ENCODE measurements around the gene HMGB4.

The HMGB4 gene, protein sequence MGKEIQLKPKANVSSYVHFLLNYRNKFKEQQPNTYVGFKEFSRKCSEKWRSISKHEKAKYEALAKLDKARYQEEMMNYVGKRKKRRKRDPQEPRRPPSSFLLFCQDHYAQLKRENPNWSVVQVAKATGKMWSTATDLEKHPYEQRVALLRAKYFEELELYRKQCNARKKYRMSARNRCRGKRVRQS

DNA sequence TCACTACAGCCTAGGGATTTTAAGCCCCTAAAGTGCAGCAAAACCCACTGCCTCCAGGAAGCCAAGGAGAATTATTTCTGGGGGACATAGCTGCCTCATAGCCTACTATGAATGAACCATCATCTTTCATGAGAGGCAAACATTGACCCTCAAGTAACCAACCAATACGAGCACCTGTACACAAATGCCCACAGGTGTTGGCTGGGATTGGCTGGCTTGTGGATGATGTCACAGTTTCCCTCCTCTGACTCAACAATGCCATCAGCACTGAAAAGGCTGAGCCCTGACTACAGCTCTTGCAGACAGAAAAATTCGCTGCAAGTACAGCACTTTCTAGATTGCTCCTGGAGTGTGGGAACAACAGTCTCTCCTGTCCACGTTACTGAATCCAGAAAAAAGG is at the start of gene HMGB4:
Gene HMGB4 (plus strand): TSS at position 301 of the 400 bp plus-strand sequence. CDS start 113 bp downstream, outside the sequence.
- no peak for DNase-seq

DNA sequence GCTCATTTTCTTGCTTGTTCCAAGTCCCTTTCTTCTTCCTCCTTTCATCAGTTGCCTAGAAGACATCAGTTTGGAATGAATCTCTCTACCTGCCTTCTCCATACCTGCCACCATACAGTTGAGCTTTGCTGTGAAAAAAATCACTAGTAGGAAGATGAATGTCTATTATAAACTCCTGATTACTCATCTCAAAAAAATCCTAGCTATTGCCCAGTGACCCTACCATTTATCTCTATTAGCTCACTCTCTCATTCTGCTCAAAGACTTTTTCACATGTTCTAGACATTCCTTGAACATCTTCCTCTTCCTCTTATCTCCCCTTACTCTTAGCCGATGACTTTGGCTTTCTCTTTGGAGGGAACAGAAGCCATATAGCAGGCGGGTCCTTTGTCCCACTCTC is 49.7 kb upstream of the HMGB4 start:
- DNase-seq, result no peak

DNA sequence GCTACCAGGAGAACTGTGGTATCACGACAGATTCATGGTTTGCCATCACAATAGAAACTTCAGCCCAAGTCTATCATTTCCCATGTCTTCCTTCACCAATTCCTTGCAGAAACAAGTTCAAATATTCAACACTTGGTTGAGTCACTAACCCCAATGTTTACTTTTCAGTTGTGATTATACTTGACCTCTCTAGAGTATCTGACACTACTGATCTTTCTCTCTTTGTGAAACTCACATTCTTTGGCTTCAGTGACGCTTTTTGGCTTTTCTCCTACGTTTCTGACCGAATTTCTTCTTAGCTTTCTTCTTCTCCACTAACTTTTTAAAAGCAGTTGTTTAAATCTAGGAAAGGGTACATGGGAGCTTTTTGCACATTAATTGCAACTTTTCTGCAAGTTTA is 48.8 kb upstream of the HMGB4 start:
- no peak for DNase-seq

DNA sequence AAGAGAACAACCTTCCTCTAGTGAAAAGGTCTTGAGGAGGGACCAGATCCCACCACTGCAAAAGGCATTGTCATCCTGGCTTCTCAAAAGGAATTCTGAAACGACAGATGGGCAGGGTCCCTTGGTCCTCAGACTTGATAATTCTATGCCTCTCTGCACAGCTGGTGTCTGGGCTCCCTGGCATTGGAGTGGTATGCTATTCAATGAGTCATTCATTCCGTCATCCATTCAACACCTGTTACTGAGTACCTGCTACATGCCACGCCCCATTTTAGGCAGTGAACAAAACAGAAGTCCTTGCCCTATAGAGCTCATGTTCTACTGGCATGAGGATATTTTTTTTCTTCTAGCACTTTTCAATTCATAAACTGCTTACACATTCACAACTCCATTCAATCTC is 45.8 kb upstream of the HMGB4 start:
- DNase-seq, result no peak

DNA sequence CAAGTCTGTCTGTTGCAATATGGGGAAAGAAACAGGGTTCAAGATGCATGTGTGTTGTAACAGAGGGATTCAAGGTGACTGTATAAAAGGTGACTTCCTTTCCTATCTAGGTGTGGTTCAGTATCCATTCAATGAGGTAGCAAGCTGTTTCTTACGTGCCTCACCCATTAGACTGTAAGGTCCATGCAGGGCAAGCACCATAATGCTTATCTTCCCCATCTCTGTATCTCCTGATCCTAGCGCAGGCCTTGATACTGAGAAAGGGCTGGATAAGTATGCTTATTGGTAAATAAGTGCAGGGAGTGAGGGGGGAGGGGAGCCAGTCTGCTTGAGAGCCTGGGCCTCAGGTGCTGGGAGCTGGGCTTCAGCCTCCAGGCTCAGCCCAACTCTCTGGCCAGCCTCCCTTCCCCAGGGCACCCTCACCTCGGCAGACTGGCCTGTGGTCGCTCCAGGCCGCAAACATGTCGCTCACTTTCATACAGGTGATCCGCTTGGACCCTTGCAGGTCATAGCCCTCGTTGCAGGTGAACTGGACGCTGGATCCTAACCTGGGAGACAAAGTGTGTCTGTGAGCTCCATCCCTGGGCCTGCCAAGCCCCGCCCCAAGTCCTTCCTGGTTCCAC is 44.5 kb upstream of the HMGB4 start:
- DNase-seq, result no peak

DNA sequence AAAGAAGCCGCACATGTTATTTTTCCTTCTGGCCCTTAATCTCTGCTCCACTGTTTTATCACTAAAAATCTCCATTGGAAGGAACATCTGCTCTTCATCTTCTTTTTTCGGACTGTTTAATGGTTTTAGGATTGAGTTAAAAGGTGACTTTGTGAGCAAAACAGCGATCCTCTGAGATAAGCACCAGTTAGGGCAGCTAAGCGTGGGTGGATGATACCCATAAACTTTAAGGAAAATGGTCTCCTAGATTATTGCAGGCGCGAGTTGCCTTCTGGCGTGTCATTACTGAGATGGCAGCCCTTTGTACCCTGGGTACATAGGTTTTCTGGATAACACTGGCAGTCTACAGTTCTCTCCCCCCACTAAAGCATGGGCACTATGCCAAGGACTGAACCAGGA is 44.0 kb upstream of the HMGB4 start:
- no peak for DNase-seq

DNA sequence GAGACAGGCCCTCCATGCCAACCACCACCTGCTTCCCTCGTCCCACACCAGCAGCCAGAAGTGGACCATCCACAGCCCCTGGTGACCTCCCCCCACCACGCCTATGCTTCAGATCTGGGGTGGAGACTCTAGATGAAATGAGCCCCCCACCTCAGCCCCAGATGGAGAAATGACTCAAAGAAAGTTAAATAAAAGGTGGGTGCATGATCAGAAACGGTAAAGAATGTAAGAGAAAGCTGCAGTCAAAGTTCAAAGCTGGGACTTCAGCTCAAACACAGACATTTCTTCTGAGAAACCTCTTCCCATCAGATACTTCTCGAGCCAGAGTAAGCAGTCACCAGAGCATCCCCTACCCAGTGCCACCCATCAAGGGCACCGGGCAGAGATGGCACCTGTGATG is 43.1 kb upstream of the HMGB4 start:
- no peak for DNase-seq

DNA sequence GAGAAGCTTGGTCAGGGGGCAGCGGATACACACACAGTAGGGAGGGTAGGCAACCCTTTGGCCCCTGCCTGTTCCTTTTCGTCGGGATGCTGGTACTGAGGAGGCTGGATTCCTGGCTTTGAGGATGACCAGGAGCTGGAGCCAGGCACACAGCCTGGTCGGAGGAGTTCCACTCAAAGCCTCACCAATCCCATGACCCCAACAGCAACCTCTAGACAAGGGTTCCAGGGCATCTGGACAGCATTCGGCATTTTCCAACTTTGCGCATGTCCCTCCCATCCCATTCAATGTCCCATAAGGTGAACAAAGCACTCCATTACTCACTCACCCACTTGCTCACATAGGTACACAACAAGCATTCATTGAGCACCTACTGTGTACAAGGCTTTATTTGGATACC is 42.6 kb upstream of the HMGB4 start:
- no peak for DNase-seq

DNA sequence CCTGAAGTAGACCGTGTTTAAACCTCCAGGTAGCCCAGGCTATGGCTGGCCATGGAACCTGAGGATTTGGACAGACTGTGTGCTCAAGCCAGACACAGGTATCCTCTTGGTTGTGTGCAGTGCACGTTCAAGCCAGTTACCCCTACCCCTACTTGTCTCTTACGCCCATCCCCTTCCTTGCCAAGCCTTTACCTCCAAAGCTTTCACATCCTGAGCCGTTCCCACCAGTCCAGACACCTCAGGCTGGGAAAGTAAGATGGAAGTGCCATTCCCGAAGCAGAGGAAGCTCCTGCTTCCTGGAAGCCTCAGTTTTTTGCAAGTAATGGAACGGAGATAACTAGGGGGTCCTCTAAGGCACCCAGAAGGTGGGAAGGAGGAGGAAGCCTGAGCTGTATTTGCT is 41.5 kb upstream of the HMGB4 start:
- DNase-seq, result no peak

DNA sequence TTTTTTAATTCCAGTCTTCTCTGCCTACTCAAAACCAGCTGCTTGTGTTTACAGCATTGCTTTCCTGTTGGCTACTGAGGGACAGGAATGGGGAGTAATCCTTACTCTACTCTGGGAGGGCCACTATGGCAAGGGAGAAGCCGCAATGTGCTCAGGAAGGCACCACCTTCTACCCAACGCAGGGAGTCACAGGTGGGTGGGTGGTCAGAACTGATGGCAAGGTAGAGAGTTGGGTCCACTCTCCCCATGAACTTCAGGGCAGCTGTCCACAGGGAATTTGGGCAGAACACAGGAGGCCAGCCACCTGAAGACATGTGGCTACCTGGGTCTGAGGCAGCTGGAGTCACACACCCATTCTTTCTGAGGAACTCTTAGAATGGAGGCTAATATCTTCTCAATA is 40.5 kb upstream of the HMGB4 start:
- DNase-seq, result no peak

DNA sequence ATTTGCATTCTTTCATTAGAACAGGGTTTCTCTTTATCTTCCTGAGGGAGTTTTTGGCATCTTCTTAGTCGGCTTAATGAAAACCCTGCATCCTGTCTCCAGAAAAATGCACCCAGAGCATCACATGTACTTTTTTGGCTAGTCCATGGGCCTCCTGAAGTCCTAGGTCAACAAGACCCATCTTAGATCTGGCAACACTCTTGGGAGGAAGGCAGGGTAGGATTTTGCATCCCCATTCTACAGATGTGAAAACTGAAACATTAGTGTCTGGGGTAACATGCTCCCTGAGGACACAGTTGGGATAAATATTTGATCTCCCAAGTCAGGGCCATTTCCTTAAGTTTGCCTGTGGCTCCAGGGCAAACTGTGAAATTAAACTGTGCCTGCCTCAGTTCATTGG is 40.0 kb upstream of the HMGB4 start:
- DNase-seq, result no peak

DNA sequence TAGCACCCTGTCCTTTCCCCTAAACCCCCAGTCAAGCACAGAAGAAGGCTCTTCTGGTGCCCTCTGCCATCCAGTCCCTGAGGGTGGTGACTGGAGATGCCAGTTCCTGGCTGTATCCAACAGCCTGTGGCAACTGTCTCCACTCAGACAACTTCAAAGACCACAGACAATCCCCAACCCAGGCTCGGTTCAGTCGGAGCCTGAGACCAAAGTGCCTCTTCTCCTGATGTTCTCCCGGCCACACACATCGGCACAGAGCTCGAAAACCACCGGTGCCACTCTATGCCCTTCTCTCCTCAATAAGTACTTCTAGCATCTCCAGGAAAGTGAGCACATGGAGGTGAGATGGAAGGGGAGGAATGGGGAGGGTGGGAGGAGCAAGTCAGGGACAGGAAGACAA is 39.6 kb upstream of the HMGB4 start:
- DNase-seq, result no peak

DNA sequence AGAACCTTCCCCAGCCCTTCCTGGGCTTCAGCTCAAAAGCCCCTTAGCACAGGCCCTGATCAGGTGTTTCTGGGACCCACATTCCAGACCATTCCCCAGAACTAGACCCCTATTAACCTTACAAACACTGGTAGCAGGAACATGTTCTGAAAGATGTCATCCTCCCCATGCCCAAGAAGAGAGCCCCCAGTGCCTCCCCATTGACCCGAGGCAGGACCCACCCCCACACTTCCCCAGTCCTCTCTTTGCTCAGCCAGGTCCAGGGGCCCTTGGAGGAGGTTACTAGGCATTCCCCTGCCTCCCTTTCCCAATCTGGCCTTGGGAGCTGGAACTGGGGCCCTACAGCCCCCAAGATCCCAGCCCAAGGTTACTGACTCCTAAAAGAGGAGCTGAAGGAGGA is 38.9 kb upstream of the HMGB4 start:
- no peak for DNase-seq

DNA sequence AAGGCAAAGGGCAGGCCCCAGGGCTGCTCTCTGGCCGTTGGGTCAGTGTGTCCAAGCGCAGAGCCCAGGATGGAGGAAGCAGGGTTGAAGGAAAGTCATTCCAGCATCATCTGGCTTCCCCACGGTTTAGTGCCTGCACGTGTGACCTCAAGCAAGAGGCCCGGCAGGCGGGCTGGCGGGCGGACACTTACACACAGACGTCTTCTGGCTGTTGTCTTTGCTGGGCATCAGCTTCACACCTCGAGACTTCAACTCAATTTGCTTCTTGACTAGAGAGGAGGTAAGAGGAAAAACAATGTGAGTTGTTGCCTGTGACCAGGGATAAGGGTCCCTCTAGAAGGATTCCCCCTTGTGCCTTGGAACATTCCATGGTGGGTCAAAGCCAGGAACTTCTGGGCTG is 38.4 kb upstream of the HMGB4 start:
- no peak for DNase-seq

DNA sequence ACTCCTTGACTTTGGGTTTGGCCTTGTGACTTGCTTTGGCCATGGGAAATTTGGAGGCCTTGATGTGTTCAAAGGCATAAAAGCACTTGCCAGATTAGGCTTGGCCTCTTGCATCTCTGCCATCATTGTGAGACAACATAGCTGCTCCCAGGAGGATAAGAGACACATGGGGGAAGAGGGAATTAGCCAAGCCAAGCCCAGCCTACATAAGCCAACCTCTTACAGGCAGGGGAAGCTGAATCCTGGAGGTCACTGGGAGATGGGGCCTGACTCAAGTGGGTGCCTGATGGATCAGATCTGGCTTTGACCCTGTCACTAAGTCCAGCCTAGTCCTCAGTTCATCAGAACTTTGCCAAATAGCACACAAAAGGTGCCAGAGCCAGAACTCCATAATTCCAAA is 37.6 kb upstream of the HMGB4 start:
- no peak for DNase-seq

DNA sequence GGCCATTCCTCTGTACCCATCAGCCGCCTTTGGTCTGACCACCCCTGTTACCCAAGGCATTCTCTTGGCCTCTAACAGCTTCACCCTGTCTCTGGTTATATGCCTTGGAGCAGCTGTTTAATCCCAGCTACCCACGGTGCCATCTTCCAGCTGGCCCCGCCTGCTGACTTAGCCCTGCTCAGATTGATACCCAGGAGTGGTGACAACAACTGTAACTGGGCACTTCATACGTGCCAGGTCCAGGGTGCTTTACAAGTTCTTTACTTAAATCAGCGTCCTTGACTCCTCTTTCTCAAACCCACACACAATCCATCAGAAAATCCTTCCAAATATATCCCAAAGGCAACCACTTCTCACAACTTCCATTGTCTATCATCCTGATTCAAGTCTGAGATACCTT is 37.2 kb upstream of the HMGB4 start:
- no peak for DNase-seq

DNA sequence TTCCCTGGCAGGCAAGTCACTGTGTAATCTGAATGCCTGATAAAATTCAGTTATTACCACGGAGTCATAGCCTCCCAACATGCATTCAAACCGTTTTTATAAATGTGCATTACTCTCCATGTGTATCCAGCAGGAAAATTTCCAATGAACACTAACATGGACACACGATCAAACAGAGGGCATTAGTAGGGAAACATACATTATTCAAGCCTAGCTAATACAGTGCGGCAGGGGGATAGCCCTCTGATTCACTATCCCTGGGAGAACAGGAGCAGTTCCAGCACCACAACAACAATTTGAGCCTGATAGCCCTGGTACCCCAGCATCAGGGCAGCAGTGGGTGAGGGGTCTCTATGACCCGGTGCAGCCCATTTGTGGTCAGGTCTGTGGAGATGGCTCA is 35.8 kb upstream of the HMGB4 start:
- DNase-seq, result no peak

DNA sequence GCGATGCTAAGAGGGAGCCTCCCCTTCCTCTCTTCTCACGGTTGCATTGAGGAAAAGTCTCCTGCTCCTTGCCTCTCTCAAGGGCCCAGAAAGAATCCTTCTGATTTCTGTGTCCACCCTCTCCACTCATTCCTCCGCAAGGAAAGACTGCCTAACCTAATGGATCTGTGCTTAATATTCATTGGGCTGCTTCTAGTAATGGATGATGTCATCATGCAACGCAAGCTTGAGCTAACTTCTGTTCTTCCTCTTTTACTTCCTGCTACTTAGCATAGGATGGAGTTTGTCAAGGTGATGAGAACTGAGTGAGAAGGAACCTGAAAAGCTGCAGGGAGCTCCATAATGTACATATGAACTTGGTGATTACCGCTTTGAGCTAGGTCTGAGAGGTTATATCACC is 35.2 kb upstream of the HMGB4 start:
- no peak for DNase-seq

DNA sequence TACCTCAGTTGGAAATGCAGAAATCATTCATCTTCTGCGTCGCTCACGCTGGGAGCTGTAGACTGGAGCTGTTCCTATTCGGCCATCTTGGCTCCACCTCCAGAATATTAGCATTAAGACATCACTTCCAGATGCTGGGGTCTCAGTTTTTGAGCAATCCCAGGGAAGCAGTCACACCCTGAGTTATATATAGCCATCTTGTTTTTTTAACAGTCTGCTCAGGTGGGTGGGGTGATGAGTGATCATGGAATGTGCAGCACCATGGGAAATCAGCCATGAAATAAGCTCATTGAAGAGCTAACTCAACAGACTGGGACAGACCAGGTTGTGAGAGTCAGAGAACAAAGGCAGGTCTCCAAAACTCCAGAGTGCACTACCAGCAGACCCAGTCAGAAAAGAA is 27.0 kb upstream of the HMGB4 start:
- no peak for DNase-seq

DNA sequence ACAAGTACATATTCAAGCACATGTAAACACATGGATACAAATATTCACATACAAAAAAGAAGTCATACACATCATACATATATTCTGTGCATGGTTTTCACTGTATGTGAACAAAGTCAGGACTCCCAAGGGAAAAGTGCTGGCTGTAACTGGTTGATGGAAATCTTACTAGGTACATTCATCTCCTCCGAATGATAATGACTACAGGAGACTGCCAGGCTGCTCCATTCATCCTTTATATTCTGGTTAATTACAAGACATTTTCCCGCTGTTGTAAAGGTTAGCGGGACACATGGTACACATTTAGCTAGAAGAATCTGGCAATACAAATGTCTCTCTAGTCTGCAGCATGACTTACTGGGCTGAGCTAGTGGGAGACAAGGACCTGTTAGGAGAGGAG is 26.2 kb upstream of the HMGB4 start:
- DNase-seq, result no peak

DNA sequence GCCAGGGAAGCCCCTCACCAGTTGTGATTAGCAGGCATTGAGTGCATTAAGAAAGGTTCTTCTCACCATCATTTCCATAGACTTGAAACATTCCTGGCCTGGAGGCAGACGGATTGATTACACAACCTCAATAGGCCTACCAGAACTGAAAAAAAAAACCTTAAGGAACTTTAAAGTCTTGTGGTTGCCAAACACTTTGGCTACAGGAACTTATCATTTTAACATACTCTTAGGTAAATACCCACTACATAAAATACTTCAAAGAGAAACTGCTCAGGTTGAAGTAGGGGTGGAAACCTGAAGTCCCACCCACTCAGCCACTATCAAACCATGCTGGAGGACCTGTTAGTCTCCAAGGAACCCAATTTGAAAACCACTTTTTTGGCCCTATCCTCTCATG is 22.4 kb upstream of the HMGB4 start:
- no peak for DNase-seq

DNA sequence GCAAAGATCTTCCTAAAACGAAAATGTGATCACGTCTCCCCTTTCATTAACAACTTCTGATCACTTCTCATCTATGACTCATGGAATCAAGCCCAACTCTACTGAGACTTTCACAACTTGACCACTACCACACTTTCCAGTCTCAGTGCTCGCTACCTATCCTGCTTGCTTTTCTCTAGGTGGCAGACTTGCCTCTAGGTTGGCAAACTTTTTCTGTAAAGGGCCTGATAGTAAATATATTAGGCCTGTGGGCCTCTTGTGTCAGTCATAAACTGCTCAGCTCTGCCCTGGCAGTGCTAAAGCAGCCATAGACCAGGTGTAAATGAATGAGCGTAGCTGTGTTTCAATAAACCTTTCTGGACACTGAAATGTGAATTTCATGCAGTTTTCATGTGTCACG is 21.5 kb upstream of the HMGB4 start:
- DNase-seq, result no peak

DNA sequence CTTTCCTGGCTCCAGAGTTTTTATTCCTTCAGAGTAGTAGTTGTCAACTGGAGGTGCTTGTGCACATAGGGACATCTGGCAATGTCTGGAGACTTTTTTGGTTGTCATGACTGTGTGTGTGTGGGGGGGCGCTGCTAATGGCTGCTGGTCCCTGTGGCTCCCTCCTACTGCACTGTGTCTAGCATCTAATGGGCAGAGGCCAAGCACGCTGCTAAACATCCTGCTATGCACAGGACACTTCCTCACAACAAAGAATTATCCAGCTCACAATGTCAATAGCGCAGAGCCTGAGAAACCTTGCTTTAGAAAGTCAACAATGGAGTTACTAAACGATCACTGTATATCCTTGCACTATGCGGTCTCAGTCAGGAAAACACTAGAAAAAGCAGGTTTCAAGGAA is 19.7 kb upstream of the HMGB4 start:
- DNase-seq, result no peak

DNA sequence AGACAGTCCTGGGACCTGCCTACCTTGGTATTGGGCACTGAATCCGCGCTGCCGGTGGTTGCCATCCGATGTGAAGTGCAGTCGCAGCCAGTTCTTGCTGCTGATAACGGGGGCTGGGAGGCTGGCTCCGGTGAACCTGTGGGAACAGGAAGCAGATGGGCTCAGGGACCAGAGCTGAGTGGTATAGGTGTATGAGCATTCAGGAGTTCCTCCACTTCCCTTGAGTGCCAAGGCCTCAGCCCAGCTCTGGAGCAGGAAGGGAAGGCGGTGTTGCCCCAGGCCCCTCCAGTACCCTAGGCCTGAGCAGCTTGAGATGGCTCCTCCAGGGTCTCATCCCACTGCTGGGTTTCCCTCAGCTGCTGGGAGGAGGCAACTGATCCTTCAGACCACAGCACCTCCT is 17.0 kb upstream of the HMGB4 start:
- no peak for DNase-seq

DNA sequence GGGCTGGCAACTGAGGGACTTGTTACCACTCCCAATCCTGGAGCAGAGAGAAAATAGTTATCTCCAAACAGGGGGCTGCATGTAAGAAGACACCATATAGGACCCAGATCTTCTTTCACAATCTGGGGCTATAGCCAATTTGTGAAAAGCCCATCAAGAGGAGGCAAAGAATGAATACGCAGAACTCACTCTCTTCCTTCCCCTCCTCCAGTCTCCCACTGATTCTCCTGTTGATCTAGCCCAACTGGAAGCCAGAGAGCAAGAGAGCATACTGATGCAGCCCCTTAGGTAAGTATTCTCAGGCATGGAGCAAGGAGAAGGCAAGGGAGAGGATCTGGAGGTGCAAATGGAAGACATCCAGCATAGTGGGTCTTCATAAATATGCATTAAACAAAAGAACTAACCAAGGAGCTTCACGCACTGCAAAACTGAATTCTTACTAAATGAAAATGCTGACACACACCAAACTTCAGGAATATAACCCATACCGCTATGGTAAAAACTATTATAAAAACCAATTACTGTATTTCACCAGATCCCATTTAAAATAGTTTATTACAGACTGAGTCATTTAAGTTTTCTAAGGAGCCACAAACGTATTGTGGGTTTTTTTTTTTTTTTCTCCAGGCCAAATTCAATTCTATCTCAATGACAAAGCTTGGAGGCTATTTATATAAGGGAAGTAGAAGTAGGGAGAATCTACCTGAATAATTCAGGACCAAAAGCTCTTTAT is 15.5 kb upstream of the HMGB4 start:
- DNase-seq, result no peak

Measured in NCI-H146 (cell line).